ENCODE results near the gene HHAT. TPM values are rescaled to one million over a fixed set of nuclear protein-coding genes. Genes with fewer than 3 reads are reported as not detected.

HHAT gene
- total and polyA plus RNA-seq, 2 of the 4 experiments (the other 2 are of a cell fraction) = 1.7 to 2.5 TPM

DNA sequence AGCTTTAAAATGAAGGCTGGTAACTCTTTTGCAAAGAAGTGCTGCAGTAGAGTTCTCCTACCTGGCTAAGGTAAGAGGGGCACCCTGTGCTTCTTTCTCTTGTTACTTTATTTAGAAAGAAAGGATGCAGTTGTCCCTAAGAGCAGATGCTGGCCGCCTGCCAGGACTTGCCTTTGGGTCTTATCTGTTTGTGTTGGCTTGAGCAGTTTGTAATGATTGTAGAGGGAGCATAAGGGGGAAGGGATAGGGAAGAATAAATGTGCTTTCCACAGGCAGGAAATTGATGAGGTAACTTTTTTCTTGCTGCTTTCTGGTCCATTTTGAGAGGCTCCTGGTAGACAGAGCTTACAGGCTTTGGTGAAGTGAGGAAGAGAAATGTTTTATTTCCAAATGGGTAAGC, 229.6 kb downstream of the HHAT start:
- no peaks in the 10 kb centered on the region for H4K20me1 ChIP-seq (ENCODE audit: insufficient read depth, low read length)
- no peaks in the 10 kb centered on the region for H3K4me1 ChIP-seq (ENCODE audit: control insufficient read depth, insufficient read depth, low read length)
- no peaks in the 10 kb centered on the region for H3K36me3 ChIP-seq (ENCODE audit: control insufficient read depth, insufficient read depth, low read length)
- no CpG with 5 or more reads among the region's 1 CpG for WGBS, 2 experiments (ENCODE audit: extremely low coverage in 2 of 2, insufficient read length in 1 of 2)
- intact Hi-C loops (cut with micrococcal nuclease) (no loop called here), dilution Hi-C loops (cut with HindIII; ENCODE audit: low sequenced_read_pairs, unreplicated experiment) (no loop called here), in situ Hi-C loops (cut with MboI; ENCODE audit: low sequenced_read_pairs) (no loop called here)
- ChIA-PET CTCF (no interaction called here), POLR2A (ENCODE audit: unreplicated experiment) (no interaction called here)
- no peak for ATAC-seq (ENCODE audit: low read depth)
- no peak overlapping the region for H3K4me2 ChIP-seq (ENCODE audit: low read depth, low read length)
- H3K4ac ChIP-seq (ENCODE audit: low read depth, low read length) = no peak overlapping the region
- H3K9ac ChIP-seq (ENCODE audit: low read depth, low read length) = no peak overlapping the region
- H2BK5ac ChIP-seq (ENCODE audit: low read depth, low read length, poor library complexity, severe bottlenecking) = no peak overlapping the region
- BruUV-seq (replicated peaks) = no TSS peak
- TF ChIP-seq, protein P1, sequence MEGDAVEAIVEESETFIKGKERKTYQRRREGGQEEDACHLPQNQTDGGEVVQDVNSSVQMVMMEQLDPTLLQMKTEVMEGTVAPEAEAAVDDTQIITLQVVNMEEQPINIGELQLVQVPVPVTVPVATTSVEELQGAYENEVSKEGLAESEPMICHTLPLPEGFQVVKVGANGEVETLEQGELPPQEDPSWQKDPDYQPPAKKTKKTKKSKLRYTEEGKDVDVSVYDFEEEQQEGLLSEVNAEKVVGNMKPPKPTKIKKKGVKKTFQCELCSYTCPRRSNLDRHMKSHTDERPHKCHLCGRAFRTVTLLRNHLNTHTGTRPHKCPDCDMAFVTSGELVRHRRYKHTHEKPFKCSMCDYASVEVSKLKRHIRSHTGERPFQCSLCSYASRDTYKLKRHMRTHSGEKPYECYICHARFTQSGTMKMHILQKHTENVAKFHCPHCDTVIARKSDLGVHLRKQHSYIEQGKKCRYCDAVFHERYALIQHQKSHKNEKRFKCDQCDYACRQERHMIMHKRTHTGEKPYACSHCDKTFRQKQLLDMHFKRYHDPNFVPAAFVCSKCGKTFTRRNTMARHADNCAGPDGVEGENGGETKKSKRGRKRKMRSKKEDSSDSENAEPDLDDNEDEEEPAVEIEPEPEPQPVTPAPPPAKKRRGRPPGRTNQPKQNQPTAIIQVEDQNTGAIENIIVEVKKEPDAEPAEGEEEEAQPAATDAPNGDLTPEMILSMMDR (conservative IDR thresholded peaks at IDR 0.05; ENCODE audit: low read depth, low read length) = no peak
- TF ChIP-seq MXI1 (IDR thresholded peaks at IDR 0.05; ENCODE audit: borderline replicate concordance, low read depth, low read length) = no peak
- no peak for TF ChIP-seq POLR2A (IDR thresholded peaks at IDR 0.05; ENCODE audit: low read depth, low read length)
- TF ChIP-seq CEBPB (IDR thresholded peaks at IDR 0.05; ENCODE audit: low read depth, low read length) = no peak
- no peak for TF ChIP-seq MAZ (IDR thresholded peaks at IDR 0.05; ENCODE audit: borderline replicate concordance, low read depth, low read length)
- no peak for TF ChIP-seq RCOR1 (IDR thresholded peaks at IDR 0.05; ENCODE audit: insufficient replicate concordance, low read length)
- no peak for TF ChIP-seq NFE2L2 (IDR thresholded peaks at IDR 0.05; ENCODE audit: low read depth, low read length)
- TF ChIP-seq, protein P2, sequence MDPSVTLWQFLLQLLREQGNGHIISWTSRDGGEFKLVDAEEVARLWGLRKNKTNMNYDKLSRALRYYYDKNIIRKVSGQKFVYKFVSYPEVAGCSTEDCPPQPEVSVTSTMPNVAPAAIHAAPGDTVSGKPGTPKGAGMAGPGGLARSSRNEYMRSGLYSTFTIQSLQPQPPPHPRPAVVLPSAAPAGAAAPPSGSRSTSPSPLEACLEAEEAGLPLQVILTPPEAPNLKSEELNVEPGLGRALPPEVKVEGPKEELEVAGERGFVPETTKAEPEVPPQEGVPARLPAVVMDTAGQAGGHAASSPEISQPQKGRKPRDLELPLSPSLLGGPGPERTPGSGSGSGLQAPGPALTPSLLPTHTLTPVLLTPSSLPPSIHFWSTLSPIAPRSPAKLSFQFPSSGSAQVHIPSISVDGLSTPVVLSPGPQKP (IDR thresholded peaks at IDR 0.05; ENCODE audit: borderline replicate concordance, low read depth, low read length) = no peak
- no peak for TF ChIP-seq SMC3 (IDR thresholded peaks at IDR 0.05; ENCODE audit: low read depth, low read length)
- TF ChIP-seq, protein P3, sequence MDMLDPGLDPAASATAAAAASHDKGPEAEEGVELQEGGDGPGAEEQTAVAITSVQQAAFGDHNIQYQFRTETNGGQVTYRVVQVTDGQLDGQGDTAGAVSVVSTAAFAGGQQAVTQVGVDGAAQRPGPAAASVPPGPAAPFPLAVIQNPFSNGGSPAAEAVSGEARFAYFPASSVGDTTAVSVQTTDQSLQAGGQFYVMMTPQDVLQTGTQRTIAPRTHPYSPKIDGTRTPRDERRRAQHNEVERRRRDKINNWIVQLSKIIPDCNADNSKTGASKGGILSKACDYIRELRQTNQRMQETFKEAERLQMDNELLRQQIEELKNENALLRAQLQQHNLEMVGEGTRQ (IDR thresholded peaks at IDR 0.05; ENCODE audit: low read depth, low read length) = no peak
- TF ChIP-seq RAD21 (IDR thresholded peaks at IDR 0.05; ENCODE audit: low read length) = no peak
- no peak for TF ChIP-seq CHD1 (IDR thresholded peaks at IDR 0.05; ENCODE audit: low read depth, low read length)
- TF ChIP-seq BHLHE40 (IDR thresholded peaks at IDR 0.05; ENCODE audit: low read depth, low read length) = no peak
- TF ChIP-seq MAFK (IDR thresholded peaks at IDR 0.05; ENCODE audit: low read depth, low read length) = no peak
- no peak for TF ChIP-seq RFX5 (IDR thresholded peaks at IDR 0.05; ENCODE audit: low read depth, low read length)
- TF ChIP-seq FOS (IDR thresholded peaks at IDR 0.05; ENCODE audit: low read depth, low read length) = no peak
- no peak overlapping the region for H3K4me3 ChIP-seq (ENCODE audit: insufficient read depth, low read depth, low read length)
- no peak overlapping the region for H3K27ac ChIP-seq (ENCODE audit: insufficient read depth, low read length)
- no peak overlapping the region for H4K91ac ChIP-seq (ENCODE audit: insufficient read depth, low read depth, low read length)
- H2AK5ac ChIP-seq (ENCODE audit: low read depth, low read length) = no peak overlapping the region
- H4K5ac ChIP-seq (ENCODE audit: low read depth, low read length) = no peak overlapping the region
- no peak overlapping the region for H3K18ac ChIP-seq (ENCODE audit: low read depth, low read length)
- no peak overlapping the region for H4K8ac ChIP-seq (ENCODE audit: low read depth in 2 of 2, low read length in 2 of 2)
- DNase-seq = peak; percentile 4
- H3K56ac ChIP-seq (ENCODE audit: extremely low read depth, insufficient read depth, low read length) = no peak overlapping the region
- H2AFZ ChIP-seq (replicated peaks; ENCODE audit: low read length, poor library complexity) = no peak overlapping the region
- H3K27me3 ChIP-seq (ENCODE audit: control insufficient read depth, insufficient read depth, low read length) = no peaks in the 10 kb centered on the region; the same call in 1 of the 2 replicates
- no peak overlapping the region for H2BK20ac ChIP-seq (ENCODE audit: low read depth, low read length)
- no peak overlapping the region for H3K14ac ChIP-seq (replicated peaks; ENCODE audit: low read depth, low read length)
- H3K23ac ChIP-seq (ENCODE audit: low read depth, low read length) = no peak overlapping the region
- no peak overlapping the region for H2AK9ac ChIP-seq (replicated peaks; ENCODE audit: low read depth, low read length, poor library complexity)
- H3K9me1 ChIP-seq (ENCODE audit: insufficient read depth, low read length) = no peaks in the 10 kb centered on the region
- H3K79me1 ChIP-seq (ENCODE audit: low read depth in 1 of 2, low read length in 2 of 2) = no peaks in the 10 kb centered on the region
- no peak overlapping the region for H2BK15ac ChIP-seq (ENCODE audit: low read depth, low read length)
- H2BK120ac ChIP-seq (ENCODE audit: low read depth, low read length) = no peak overlapping the region
- no peaks in the 10 kb centered on the region for H3K9me3 ChIP-seq (ENCODE audit: control insufficient read depth, insufficient read depth, low read length)
